Measurements from ENCODE around the gene TRIM65.
"Not testable (repeated sequence)": the region's sequence is repeated elsewhere in the genome, so short reads cannot be mapped to it uniquely, and the experiment has no call there.

TRIM65 gene

GRCh38 chr17:75895370-75896155, 1.2 kb downstream of the TRIM65 start:
- DNase-seq = no peak

DNA sequence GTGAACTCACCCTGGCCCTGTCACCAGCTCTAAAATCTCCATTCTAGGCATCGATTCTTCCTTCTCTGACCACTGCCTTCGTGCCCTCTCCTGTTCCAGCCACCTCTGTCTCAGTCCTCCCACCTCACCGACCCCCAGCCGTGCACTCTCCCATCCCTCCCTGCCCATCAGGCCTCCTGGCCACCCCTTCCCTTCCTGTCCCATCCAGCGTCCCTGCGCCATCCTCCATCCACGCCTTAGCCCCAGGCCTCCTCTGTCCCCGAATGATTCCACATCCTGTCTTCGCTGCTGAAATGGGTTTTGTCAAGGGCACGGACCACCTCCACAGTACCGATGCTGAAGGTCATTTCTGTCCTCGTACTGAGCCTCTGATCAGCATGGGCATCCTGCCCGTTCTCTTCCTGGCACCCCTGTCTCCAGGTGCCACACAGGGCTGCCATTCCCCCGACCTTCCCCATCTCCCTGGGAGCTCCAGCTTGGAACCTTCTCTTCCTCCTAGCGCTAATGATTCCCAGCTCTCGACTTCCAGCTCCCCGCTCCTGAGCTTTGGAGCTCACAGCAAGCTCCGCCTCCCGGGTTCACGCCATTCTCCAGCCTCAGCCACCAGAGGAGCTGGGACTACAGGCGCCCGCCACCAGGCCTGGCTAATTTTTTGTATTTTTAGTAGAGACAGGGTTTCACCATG, 2.6 kb downstream of the TRIM65 start:
- no peak for DNase-seq

GRCh38 chr17:75893305-75894048, 3.3 kb downstream of the TRIM65 start:
- no peak for DNase-seq

- DNase-seq = no peak
Observed at GRCh38 chr17:75892556-75893224, 4.1 kb downstream of the TRIM65 start.

DNA sequence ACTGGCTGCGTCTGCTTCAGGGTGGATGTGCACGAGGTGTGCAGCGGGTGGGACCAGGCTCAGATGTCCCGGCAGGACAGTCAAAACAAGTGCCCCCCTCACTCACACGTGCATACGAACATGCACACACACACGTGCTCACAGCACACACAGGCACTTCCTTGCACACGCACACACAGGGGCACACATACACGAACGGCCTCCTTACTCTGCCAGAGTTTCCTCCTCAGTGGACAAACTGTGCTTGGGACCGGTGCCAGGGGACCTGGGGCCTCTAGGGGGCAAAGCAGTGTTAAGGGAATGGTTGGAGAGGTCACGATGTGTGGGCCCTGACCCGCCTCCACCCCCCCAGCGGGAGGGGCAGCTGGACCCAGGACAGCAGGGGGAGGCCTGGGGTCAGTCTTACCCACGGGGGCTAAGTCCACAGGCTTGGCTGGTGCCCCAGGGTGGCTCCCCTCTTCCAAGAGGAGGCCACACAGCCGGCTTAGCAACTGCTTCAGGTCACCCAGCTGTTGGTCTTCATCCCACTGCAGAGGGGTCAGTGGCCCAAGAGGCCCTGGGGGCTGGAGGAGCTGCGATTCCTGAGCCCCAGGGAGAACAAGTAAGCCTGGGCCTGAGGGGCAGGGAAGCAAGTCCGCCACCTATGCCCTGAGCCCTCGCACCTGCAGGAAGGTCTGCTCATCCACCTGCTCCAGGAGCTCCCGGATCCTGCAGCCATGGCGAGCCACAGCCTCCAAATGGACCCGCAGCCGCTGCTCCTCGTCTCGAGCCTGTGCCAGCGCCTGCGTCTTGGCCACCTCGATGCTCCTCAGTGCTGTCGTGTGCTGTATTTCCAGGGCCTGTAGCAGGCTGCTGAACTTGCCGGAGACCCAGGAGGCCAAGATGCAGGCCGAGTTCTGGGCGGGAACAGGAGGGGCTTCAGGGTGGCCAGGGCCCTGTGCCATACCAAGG, 4.9 kb downstream of the TRIM65 start:
- no peak for DNase-seq

- no peak for DNase-seq
Observed at GRCh38 chr17:75891022-75891604, 5.6 kb downstream of the TRIM65 start.

DNA sequence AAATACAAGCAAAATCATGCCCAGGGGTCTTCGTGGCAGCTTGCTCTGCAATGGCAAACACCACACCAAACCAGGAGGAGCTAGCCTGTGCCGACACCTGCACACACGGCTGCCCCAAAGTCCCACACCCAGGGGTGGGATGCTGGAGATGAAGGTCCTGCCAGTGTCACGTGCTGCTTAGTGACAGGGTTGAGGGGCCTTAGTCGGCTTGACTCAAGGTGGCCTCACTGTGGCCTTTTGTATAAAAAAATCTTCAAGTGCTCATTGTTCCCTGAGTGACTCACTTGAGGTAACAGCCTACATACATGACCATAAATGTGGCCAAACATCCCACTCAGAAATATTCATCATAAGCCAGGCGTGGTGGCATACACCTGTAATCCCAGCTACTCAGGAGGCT, 7.3 kb downstream of the TRIM65 start:
- DNase-seq = no peak

DNA sequence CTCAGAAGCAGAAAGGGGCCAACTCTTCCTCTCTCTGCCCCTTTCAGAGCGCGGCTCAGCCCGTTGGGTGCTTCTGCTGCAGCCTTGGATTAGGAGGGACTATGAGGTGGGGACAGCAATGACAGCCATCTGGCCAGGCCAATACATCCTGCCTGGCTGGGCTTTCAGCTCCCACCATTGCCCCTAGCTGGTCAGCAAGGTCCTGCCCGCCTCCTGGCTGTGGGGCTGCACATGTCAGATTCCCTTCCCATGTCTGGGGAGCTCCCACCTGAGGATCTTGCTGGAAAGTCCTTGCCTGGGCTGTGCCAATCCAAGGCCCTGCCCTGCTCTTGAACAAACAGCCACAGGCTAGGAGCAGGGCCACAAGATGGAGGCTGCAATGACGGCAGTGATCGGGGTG, 8.3 kb downstream of the TRIM65 start:
- DNase-seq = no peak

GRCh38 chr17:75885860-75886259, 10.9 kb downstream of the TRIM65 start:
- not testable (repeated sequence) for DNase-seq

DNA sequence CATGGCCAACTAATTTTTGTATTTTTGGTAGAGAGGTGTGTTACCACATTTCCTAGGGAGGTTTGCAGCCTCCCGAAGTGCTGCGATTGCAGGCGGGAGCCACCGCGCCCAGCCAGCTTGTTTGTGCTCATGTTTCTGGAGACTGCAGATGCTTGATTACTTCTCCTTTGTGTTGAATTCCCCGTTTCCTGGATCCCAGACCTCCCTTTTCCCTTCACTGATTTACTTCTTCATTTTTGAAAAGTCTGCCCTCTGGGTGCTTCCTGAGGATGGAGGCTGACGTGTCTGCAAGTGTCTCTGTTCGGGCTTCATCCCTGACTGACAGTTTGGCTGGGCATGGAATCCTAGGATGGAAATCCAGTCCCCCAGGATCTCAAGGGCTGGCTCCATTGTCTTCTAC, 11.3 kb downstream of the TRIM65 start:
- no peak for DNase-seq

- no peak for DNase-seq
Observed at GRCh38 chr17:75881678-75882454, 14.9 kb downstream of the TRIM65 start.

DNA sequence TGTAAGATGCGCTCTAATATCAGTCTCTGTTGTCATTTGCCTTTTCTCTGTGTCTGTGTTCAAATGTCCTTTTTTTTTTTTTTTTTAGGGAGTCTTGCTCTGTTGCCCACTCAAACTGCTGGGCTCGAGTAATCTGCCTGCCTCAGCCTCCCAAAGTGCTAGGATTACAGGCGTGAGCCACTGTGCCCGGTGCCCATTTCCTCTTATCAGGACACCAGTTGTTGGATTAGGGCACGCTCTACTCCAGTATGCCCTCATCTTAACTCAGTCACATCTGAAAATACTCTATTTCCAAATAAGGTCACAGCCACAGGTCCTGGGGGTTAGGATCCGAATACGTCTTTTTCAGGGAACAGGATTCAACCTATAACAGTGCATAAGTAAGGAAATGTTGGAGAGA, 16.5 kb downstream of the TRIM65 start:
- DNase-seq = no peak

DNA sequence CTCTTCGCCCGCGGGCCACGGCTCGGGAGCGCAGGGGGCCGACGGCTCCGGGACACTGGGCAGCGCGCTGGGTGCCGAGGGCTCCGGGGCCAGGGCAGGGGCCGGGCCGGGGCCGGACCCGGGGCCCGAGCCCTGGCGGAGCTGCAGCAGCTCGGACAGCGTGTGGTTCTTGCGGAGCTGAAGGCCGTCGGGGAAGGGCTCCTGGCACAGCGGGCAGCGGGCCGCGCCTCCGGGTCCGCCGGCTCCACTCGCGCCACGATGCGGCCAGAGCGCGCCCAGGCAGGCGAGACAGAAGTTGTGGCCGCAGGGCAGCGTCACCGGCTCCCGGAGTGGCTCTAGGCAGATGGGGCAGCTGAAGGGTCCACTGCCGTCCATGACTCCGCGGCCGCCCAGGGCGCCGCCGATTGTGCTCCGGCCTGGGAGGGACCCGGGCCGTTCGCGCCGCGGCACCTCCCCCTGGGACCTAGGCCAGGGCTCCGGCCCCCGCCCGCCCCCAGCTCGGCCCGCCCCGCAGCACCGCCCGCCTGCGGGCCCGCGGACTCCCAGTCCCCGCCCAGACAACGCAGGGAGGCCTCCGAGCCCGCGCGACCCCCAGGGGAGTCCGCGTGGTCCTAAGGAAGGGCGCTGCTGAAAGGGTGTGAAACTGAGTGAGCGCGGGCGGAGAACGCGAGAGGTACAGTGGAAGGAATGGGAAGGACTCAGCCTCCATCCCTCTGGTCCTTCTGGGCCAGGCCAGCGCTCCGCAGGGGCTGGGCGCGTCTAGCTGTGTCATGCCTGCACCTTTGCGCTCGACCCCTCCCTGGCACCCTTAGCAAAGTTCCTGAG, 18.4 kb downstream of the TRIM65 start, which contains the start of gene TRIM47:
Gene TRIM47, minus strand, starts transcription at position 408 of the 825 bp plus-strand sequence. Its CDS starts 33 bp downstream, at position 375.
- no peak for DNase-seq

- peak; percentile 62 for DNase-seq
Observed at GRCh38 chr17:75877752-75878173, 19.0 kb downstream of the TRIM65 start.

DNA sequence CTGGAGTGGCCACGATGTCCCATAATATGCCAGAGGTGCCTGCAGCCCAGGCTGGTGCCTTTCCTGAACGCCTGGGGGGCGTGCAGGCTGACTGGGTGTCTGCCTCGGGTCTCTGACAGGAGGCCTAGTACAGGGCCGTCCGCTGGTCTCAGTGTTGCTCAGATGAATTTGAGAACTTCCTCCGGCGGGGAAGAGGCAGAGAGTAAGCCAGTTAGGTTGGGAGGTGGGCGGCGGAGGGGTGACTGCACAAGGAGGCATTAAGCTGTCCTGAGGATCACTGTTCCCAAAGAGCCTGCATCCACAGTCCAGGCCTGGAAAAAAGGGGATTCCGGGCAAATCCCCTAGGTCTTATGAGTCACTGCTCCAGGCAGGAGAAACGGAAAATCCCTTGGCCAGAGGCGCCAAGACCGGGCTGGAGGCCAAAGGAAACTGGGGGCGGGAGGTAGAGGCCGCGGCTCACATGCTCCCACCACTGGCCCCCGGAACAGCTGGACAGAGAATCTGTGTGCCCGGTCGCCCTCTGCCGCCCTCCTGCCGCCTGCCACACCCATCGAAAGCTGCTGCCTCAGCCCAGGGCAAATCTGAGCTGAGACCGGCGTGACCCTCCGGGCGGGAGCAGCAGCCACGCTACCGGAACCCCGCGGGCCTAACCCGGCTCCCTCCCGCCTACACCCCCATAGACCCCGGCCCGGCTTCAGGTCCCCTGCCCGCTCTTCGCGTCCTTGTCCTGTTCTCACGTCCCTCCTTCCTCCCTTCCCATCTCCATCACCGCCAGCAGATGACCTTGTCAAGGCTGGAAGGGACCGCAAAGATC, 19.6 kb downstream of the TRIM65 start:
- no peak for DNase-seq

DNA sequence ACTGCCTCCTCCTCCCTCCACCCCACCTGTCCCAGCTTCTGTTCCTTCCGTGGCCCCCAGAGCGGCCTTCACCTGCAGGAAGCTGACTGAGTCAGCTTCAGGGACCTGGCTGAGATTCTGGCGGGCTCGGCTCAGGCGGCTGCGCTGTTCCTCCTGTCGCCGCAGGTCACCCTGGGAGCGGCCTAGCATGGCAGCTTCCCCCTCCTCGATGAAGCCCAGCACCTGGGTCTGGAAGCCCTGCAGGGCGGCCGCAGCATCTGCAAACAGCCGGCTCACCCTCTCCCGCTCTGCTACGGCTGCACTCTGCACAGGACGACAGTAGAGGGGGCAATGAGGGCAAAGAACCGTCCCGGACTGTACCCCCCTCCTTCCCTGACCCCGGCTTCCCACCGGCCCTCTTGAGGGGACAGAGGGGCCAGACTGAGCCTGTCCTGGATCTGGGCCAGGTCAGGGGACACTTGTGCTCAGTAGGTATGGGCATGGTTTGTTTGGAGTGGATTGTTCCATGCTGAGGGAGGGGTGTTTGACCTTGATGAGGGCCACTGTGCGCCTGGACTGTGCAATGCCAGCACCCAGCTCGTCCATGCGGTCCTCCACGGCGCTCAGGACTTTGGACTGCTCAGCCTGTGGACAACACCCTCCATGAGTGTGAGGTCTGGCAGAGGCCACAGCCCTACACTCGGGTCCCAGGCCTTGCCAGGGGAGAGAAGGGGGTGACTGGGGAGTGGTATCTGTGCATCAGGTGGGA, 20.4 kb downstream of the TRIM65 start:
- DNase-seq = peak; percentile 67

DNA sequence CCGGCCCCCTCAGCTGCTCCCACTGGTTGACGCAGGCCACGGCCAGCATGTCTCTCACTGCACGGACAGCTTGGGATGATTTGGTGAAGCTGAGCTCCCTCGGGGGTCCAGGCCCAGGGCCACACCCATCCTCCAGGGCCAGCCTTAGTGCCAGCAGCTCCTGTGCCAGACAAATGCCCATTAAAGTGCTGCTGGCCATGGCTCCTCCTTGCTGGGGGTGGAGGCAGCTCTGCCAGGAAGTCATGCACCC, 20.9 kb downstream of the TRIM65 start:
- DNase-seq = no peak

Data from T-helper 9 cell (primary cell).